Sigmoid colon (tissue), 4 donors: ENCODE results near the gene TNIK.

Experiments
- POLR2AphosphoS5 ChIP-seq, 4 donors: sonication (generic); formaldehyde crosslinking; IDR thresholded peaks; one replicate each; pipeline ENCODE4 v1.6.1; 2017; ENCODE audit warnings: antibody characterized with exemption in 4 of 4
- TF ChIP-seq, protein P1 (sequence below), 4 experiments: fragments of 450-650 bp in 3 of 4; fragments of 200-600 bp in 1 of 4; IDR thresholded peaks; one replicate each; pipeline ENCODE4 v1.5.1; 2016 to 2019; ENCODE audit warnings: antibody characterized with exemption in 4 of 4, mild to moderate bottlenecking in 3 of 4, moderate library complexity in 2 of 4

- TF ChIP-seq, protein P1, sequence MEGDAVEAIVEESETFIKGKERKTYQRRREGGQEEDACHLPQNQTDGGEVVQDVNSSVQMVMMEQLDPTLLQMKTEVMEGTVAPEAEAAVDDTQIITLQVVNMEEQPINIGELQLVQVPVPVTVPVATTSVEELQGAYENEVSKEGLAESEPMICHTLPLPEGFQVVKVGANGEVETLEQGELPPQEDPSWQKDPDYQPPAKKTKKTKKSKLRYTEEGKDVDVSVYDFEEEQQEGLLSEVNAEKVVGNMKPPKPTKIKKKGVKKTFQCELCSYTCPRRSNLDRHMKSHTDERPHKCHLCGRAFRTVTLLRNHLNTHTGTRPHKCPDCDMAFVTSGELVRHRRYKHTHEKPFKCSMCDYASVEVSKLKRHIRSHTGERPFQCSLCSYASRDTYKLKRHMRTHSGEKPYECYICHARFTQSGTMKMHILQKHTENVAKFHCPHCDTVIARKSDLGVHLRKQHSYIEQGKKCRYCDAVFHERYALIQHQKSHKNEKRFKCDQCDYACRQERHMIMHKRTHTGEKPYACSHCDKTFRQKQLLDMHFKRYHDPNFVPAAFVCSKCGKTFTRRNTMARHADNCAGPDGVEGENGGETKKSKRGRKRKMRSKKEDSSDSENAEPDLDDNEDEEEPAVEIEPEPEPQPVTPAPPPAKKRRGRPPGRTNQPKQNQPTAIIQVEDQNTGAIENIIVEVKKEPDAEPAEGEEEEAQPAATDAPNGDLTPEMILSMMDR (IDR thresholded peaks at IDR 0.05): no peak
- TF ChIP-seq POLR2AphosphoS5 (IDR thresholded peaks at IDR 0.05): no peak
Observed at GRCh38 chr3:171123915-171124314, 336.3 kb downstream of the TNIK start.
